Measurements from ENCODE around the gene DNAJC22. TPM values are rescaled to one million over a fixed set of nuclear protein-coding genes. Genes with fewer than 3 reads are reported as not detected.
"Not testable (repeated sequence)": the region's sequence is repeated elsewhere in the genome, so short reads cannot be mapped to it uniquely, and the experiment has no call there.

Gene DNAJC22
- total RNA-seq, 1 donor from 2014 or later = 0.70 TPM

- DNase-seq (ENCODE audit: low spot score) = no peak
- intact Hi-C loops (cut with DNase I) = loop anchor here (5.0 kb wide), 1 partner anchor 216 kb away; no protein-coding TSS in a partner anchor
Measured at GRCh38 chr12:49366096-49366651, 19.5 kb downstream of the DNAJC22 start.

- peak; percentile 95 for DNase-seq (ENCODE audit: low spot score)
- intact Hi-C loops (cut with DNase I) = loop anchor here (5.0 kb wide), 1 partner anchor 215 kb away; no protein-coding TSS in a partner anchor
Measured at GRCh38 chr12:49366652-49367380, 20.1 kb downstream of the DNAJC22 start.

DNA sequence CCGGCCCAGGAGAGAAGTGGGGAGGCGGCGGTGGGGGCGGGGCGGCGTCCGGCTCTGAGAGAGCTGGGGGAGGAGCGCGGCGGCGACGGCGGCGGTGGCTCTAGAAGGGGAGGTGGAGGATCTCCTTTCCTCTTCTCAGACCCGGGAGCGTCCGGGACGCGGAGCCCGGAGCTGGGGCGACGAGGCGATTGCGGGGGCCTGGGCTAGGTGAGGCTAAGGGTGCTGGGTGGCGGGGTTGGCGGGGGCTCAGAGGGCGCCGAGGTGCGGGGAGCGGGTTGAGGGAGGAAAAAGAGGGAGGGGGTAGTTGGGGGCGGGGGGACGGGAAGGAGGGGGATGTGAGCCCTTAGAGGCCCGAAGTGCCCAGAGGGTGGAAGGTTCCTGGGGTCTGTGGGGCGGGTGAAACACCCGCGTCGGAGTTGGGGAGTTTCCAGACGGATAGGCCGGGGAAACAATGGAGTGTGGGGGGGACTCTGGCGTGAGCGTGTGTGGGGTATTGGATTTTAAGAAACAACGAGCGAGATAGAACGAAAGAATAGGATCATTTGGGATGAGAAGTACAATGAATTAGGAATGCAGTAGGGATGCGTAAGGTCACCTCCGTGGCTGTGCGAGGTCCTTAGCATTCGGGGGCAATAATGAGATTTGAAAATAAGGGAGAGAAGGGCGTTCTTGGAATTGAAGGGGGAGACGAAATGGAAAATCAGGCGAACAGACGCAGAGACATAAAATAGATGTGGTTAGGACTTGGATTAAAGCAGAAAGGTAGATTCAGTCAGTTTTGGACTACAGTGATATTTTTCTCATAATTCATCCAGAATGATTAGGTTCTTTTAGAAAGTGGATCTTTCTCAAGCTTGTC, 20.9 kb downstream of the DNAJC22 start, which contains the start of gene SPATS2:
TSS of gene SPATS2 (plus strand) at position 82 of the 859 bp plus-strand sequence. CDS start 93,551 bp downstream, outside the sequence.
- intact Hi-C loops (cut with DNase I) = loop anchor here (5.0 kb wide), 1 partner anchor 215 kb away; no protein-coding TSS in a partner anchor
- no peak for DNase-seq (ENCODE audit: low spot score)

DNA sequence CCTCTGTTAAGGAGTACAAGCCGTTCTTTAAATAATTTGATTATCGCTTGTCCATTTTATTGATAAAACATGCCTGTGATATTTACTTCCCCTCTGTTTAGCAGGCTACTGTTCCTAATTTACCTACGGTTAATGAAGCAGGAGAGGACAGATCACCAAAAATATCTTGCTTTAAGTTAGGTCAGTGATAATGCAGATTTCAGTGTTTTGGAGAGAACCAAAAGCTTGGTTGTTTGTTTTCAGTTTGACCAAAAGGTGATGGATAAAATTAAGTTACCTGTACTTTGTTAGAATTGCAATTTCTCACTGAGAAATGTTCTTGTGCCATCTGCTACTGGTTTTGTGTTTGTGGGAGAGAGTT, 21.5 kb downstream of the DNAJC22 start:
- intact Hi-C loops (cut with DNase I) = loop anchor here (5.0 kb wide), 1 partner anchor 214 kb away; no protein-coding TSS in a partner anchor

GRCh38 chr12:49369411-49370145, 22.9 kb downstream of the DNAJC22 start:
- intact Hi-C loops (cut with DNase I) = loop anchor here (5.0 kb wide), 1 partner anchor 213 kb away; no protein-coding TSS in a partner anchor
- no peak for DNase-seq (ENCODE audit: low spot score)

More for the DNA sequence above, 21.5 kb downstream of the DNAJC22 start:
- DNase-seq (ENCODE audit: low spot score) = no peak

GRCh38 chr12:49370539-49370938, 23.9 kb downstream of the DNAJC22 start:
- intact Hi-C loops (cut with DNase I) = no loop called here
- no peak for DNase-seq (ENCODE audit: low spot score)

DNA sequence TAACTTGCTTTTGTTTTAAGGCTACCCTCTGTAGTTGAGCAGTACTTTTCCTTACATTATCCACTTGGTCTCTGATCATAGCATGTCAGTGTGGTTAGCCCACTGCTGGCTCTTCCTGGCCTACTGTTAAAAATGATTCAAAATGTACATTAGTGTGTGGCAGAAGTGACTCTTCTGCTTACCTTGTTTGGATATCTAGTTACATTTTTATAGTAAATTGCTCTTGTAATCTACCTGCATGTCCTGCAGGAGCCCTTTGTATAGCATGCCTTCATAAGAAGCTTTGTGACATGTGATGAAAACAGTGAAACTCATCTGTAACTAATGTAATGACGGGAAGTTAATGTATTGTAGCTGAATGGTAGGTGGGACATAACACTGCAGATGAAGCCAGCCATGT, 28.7 kb downstream of the DNAJC22 start:
- intact Hi-C loops (cut with DNase I) = no loop called here
- no peak for DNase-seq (ENCODE audit: low spot score)

- no peak for DNase-seq (ENCODE audit: low spot score)
Measured at GRCh38 chr12:49377386-49377785, 30.7 kb downstream of the DNAJC22 start.

DNA sequence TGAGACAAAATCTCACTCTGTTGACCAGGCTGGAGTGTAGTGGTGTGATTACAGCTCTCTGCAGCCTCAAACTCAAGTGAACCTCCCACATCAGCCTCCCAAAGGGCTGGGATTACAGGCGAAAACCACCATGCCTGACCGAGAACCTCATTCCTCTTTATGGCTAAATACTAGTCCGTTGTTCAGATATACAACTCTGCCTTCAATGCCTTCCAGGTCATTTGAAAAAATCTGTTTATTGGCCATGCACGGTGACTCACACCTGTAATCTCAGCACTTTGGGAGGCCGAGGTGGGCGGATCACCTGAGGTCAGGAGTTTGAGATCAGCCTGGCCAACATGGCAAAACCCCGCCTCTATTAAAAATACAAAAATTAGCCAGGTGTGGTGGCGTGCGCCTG, 33.5 kb downstream of the DNAJC22 start:
- intact Hi-C loops (cut with DNase I); DNase-seq (ENCODE audit: low spot score): not testable (repeated sequence)

More at GRCh38 chr12:49377386-49377785, 30.7 kb downstream of the DNAJC22 start:
- intact Hi-C loops (cut with DNase I) = no loop called here

GRCh38 chr12:49388682-49389386, 42.1 kb downstream of the DNAJC22 start:
- no peak for DNase-seq (ENCODE audit: low spot score)
- intact Hi-C loops (cut with DNase I) = no loop called here

DNA sequence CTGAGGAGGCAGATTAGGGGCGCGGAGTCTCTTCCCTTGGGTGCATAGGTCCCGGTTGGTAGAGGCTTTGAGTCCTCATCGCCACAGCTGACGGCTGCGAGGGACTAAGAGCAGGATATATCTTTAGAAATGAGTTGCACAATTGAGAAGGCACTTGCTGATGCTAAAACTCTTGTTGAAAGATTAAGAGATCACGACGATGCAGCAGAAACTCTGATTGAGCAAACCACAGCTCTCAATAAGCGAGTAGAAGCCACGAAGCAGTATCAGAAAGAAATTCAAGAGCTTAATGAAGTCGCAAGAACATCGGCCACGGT, 42.7 kb downstream of the DNAJC22 start:
- intact Hi-C loops (cut with DNase I) = no loop called here
- DNase-seq (ENCODE audit: low spot score) = no peak

GRCh38 chr12:49397000-49397399, 50.3 kb downstream of the DNAJC22 start:
- intact Hi-C loops (cut with DNase I) = no loop called here
- DNase-seq (ENCODE audit: low spot score) = no peak

DNA sequence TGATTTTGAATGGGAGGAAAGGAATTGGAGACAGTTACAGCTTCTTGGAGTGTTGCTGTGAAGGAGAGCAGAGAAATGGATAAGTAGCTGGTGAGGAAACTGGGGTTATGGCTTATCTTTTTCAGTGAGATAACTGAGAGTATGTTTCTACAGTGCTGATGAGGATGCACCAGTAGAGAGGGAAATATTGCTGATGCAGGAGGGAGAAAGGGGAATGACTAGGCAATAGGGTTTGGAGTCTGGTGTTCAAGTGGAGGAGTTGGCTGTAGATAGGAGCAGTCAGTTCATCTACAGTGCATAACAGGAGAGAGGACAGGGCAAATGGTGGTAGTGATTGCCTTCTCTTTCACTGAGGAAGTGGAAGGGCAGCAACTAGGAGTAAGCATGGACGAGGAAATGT, 53.6 kb downstream of the DNAJC22 start:
- intact Hi-C loops (cut with DNase I) = no loop called here
- DNase-seq (ENCODE audit: low spot score) = no peak

Other genes starting within 250 kb of the DNAJC22 start
- gene LMBR1L, start 236.0 kb upstream of the DNAJC22 start, total RNA-seq = 33.3 TPM
- gene TUBA1B, start 215.5 kb upstream of the DNAJC22 start, total RNA-seq = 377 TPM
- gene TUBA1A, start 157.8 kb upstream of the DNAJC22 start, total RNA-seq = 250 TPM
- 39.5 TPM for gene TUBA1C, start 81.8 kb upstream of the DNAJC22 start, total RNA-seq
- gene PRPH, start 51.7 kb upstream of the DNAJC22 start, total RNA-seq = 0.38 TPM
- not detected for gene TROAP, start 23.6 kb upstream of the DNAJC22 start, total RNA-seq
- gene C1QL4, start 9.7 kb upstream of the DNAJC22 start, total RNA-seq = not detected
- gene SPATS2, start 20.6 kb downstream of the DNAJC22 start, total RNA-seq = 6.2 TPM
- 0.97 TPM for gene KCNH3, start 192.1 kb downstream of the DNAJC22 start, total RNA-seq
- gene MCRS1, start 221.3 kb downstream of the DNAJC22 start, total RNA-seq = 118 TPM